Liver (tissue), 3 donors: ENCODE results near the gene SH3PXD2A.
"Not testable (repeated sequence)": the region's sequence is repeated elsewhere in the genome, so short reads cannot be mapped to it uniquely, and the experiment has no call there.

Source experiments
- EGR1 ChIP-seq, 2 donors: IDR thresholded peaks; 2 replicates each; pipeline ENCODE4 v1.6.1; 2016 to 2018; ENCODE audit warnings: antibody characterized with exemption in 2 of 2, low read depth in 2 of 2
- FOXA1 ChIP-seq: IDR thresholded peaks from 2 replicates; pipeline ENCODE4 v1.6.1; 2016; ENCODE audit warnings: antibody characterized with exemption
- FOXA2 ChIP-seq: IDR thresholded peaks from 2 replicates; pipeline ENCODE4 v1.6.1; 2016; ENCODE audit warnings: antibody characterized with exemption
- GABPA ChIP-seq, 2 donors: IDR thresholded peaks in 1 of 2; conservative IDR thresholded peaks in 1 of 2; 2 replicates each; pipeline ENCODE4 v1.6.1; 2016; ENCODE audit warnings: antibody characterized with exemption in 2 of 2, mild to moderate bottlenecking in 1 of 2, moderate library complexity in 1 of 2
- JUND ChIP-seq, 2 donors: IDR thresholded peaks; 2 replicates each; pipeline ENCODE4 v1.6.1; 2016; ENCODE audit warnings: antibody characterized with exemption in 2 of 2
- RAD21 ChIP-seq, 2 donors: IDR thresholded peaks; 2 replicates each; pipeline ENCODE4 v1.6.1; 2016; ENCODE audit warnings: antibody characterized with exemption in 2 of 2, mild to moderate bottlenecking in 2 of 2
- RXRA ChIP-seq, 2 donors: IDR thresholded peaks; 2 replicates each; pipeline ENCODE4 v1.6.1; 2017 to 2018; ENCODE audit warnings: antibody characterized with exemption in 2 of 2, mild to moderate bottlenecking in 1 of 2
- TAF1 ChIP-seq: conservative IDR thresholded peaks from 2 replicates; pipeline ENCODE4 v1.6.1; 2016; ENCODE audit warnings: antibody characterized with exemption, mild to moderate bottlenecking
- YY1 ChIP-seq: IDR thresholded peaks from 2 replicates; pipeline ENCODE4 v1.6.1; 2016; ENCODE audit warnings: antibody characterized with exemption, mild to moderate bottlenecking
- TF ChIP-seq, protein P1 (sequence below): fragments of 150-350 bp; IDR thresholded peaks from 2 replicates; pipeline ENCODE4 v1.5.1; 2017; ENCODE audit warnings: improper control_type of control experiment, low read depth, low read length; ENCODE audit not compliant: missing input control
- TF ChIP-seq, protein P2 (sequence below): IDR thresholded peaks from 2 replicates; pipeline ENCODE4 v1.6.1; 2016; ENCODE audit warnings: antibody characterized with exemption
- TF ChIP-seq, protein P3 (sequence below): IDR thresholded peaks from 2 replicates; pipeline ENCODE4 v1.6.1; 2016; ENCODE audit warnings: antibody characterized with exemption, mild to moderate bottlenecking
- TF ChIP-seq, protein P4 (sequence below): IDR thresholded peaks from 2 replicates; pipeline ENCODE4 v1.6.1; 2016; ENCODE audit warnings: antibody characterized with exemption
- donor health status: healthy.
- donor health status: healthy.

DNA sequence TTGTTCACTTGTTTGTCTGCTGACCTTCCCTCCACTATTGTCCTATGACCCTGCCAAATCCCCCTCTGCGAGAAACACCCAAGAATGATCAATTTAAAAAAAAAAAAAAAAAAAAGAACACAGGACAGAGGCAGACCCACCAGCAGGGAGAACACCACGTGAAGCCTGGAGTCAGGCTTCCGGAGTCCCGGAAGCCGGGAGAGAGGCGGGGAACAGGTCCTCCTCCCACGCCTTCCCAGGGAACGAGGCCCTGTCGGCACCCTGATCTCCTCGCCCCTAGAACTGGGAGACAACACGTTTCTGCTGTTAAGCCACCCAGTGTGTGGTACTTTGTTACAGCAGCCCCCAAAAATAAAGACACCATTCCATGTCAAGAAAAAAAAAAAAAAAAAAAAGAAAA lies 247.3 kb downstream of the SH3PXD2A start:
- TF ChIP-seq, protein P1, sequence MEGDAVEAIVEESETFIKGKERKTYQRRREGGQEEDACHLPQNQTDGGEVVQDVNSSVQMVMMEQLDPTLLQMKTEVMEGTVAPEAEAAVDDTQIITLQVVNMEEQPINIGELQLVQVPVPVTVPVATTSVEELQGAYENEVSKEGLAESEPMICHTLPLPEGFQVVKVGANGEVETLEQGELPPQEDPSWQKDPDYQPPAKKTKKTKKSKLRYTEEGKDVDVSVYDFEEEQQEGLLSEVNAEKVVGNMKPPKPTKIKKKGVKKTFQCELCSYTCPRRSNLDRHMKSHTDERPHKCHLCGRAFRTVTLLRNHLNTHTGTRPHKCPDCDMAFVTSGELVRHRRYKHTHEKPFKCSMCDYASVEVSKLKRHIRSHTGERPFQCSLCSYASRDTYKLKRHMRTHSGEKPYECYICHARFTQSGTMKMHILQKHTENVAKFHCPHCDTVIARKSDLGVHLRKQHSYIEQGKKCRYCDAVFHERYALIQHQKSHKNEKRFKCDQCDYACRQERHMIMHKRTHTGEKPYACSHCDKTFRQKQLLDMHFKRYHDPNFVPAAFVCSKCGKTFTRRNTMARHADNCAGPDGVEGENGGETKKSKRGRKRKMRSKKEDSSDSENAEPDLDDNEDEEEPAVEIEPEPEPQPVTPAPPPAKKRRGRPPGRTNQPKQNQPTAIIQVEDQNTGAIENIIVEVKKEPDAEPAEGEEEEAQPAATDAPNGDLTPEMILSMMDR = not testable (repeated sequence)
- TF ChIP-seq, protein P2, sequence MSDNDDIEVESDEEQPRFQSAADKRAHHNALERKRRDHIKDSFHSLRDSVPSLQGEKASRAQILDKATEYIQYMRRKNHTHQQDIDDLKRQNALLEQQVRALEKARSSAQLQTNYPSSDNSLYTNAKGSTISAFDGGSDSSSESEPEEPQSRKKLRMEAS = not testable (repeated sequence)
- TF ChIP-seq YY1; FOXA1; EGR1 (IDR thresholded peaks at IDR 0.05; ENCODE audit: low read depth in 2 of 2); TAF1; FOXA2; RXRA (IDR thresholded peaks at IDR 0.05); RAD21 (IDR thresholded peaks at IDR 0.05); JUND (IDR thresholded peaks at IDR 0.05); GABPA (IDR thresholded peaks at IDR 0.05 in 1 of 2, conservative IDR thresholded peaks at IDR 0.05 in 1 of 2): not testable (repeated sequence)
- TF ChIP-seq, protein P3, sequence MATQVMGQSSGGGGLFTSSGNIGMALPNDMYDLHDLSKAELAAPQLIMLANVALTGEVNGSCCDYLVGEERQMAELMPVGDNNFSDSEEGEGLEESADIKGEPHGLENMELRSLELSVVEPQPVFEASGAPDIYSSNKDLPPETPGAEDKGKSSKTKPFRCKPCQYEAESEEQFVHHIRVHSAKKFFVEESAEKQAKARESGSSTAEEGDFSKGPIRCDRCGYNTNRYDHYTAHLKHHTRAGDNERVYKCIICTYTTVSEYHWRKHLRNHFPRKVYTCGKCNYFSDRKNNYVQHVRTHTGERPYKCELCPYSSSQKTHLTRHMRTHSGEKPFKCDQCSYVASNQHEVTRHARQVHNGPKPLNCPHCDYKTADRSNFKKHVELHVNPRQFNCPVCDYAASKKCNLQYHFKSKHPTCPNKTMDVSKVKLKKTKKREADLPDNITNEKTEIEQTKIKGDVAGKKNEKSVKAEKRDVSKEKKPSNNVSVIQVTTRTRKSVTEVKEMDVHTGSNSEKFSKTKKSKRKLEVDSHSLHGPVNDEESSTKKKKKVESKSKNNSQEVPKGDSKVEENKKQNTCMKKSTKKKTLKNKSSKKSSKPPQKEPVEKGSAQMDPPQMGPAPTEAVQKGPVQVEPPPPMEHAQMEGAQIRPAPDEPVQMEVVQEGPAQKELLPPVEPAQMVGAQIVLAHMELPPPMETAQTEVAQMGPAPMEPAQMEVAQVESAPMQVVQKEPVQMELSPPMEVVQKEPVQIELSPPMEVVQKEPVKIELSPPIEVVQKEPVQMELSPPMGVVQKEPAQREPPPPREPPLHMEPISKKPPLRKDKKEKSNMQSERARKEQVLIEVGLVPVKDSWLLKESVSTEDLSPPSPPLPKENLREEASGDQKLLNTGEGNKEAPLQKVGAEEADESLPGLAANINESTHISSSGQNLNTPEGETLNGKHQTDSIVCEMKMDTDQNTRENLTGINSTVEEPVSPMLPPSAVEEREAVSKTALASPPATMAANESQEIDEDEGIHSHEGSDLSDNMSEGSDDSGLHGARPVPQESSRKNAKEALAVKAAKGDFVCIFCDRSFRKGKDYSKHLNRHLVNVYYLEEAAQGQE = not testable (repeated sequence)
- TF ChIP-seq, protein P4, sequence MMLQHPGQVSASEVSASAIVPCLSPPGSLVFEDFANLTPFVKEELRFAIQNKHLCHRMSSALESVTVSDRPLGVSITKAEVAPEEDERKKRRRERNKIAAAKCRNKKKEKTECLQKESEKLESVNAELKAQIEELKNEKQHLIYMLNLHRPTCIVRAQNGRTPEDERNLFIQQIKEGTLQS = not testable (repeated sequence)
